Fibroblast of lung (primary cell): Measurements from ENCODE around the gene ABCC8. TPM values are rescaled to one million over a fixed set of nuclear protein-coding genes. Genes with fewer than 3 reads are reported as not detected.
A peak's percentile ranks its signal among the peaks of the same experiment; 100 is the strongest.

Experiments
- DNase-seq, 2 donors: peaks; one replicate each; pipeline versions ENCODE4 v3.0.0 to v3.0.0-alpha.2; 2010; ENCODE audit warnings: low read depth in 2 of 2
- H2AFZ ChIP-seq: 2 replicates; pipeline ENCODE4 v1.5.1; 2012; ENCODE audit warnings: low read length, control low read depth, inconsistent platforms
- H3K27ac ChIP-seq: 2 replicates; pipeline ENCODE4 v1.5.1; 2011; ENCODE audit warnings: low read length, control low read depth; ENCODE audit not compliant: insufficient read depth
- H3K27me3 ChIP-seq: 2 replicates; pipeline ENCODE4 v1.5.1; 2011; ENCODE audit warnings: mild to moderate bottlenecking, low read length; ENCODE audit not compliant: control insufficient read depth, insufficient read depth
- H3K36me3 ChIP-seq: 2 replicates; pipeline ENCODE4 v1.5.1; 2011; ENCODE audit warnings: low read length; ENCODE audit not compliant: control insufficient read depth, insufficient read depth
- H3K4me1 ChIP-seq: 2 replicates; pipeline ENCODE4 v1.5.1; 2011; ENCODE audit warnings: low read length; ENCODE audit not compliant: control insufficient read depth, insufficient read depth; ENCODE audit errors: extremely low read depth
- H3K4me2 ChIP-seq: 2 replicates; pipeline ENCODE4 v1.5.1; 2011; ENCODE audit warnings: low read length, control low read depth; ENCODE audit not compliant: insufficient read depth; ENCODE audit errors: extremely low read depth
- H3K4me3 ChIP-seq, 4 experiments: fragments of 200-600 bp in 1 of 4; sonication (generic) in 1 of 4; replicated peaks in 1 of 4; 2 replicates each; pipeline ENCODE4 v1.5.1; 2011 to 2016; ENCODE audit warnings: low read length in 4 of 4, low read depth in 3 of 4, mild to moderate bottlenecking in 3 of 4, control low read depth in 2 of 4, inconsistent platforms in 1 of 4, mixed read lengths in 1 of 4; ENCODE audit not compliant: insufficient read depth in 1 of 4; ENCODE audit errors: control extremely low read depth in 1 of 4
- H3K79me2 ChIP-seq: 2 replicates; pipeline ENCODE4 v1.5.1; 2012; ENCODE audit warnings: mild to moderate bottlenecking, low read length, inconsistent platforms; ENCODE audit not compliant: control insufficient read depth, insufficient read depth
- H3K9ac ChIP-seq: 2 replicates; pipeline ENCODE4 v1.5.1; 2011; ENCODE audit warnings: mild to moderate bottlenecking, low read length, control low read depth; ENCODE audit not compliant: insufficient read depth
- H3K9me3 ChIP-seq: 2 replicates; pipeline ENCODE4 v1.5.1; 2012; ENCODE audit warnings: low read depth, low read length; ENCODE audit not compliant: control insufficient read depth, insufficient read depth
- H4K20me1 ChIP-seq: 2 replicates; pipeline ENCODE4 v1.5.1; 2011; ENCODE audit warnings: low read length; ENCODE audit not compliant: control insufficient read depth, insufficient read depth; ENCODE audit errors: extremely low read depth
- EZH2 ChIP-seq: IDR thresholded peaks from 2 replicates; pipeline ENCODE4 v1.5.1; 2012; ENCODE audit warnings: low read length, control low read depth, mild to moderate bottlenecking; ENCODE audit errors: missing control alignments
- polyA plus RNA-seq, 2 donors: library from polyadenylated mRNA; depleted of rRNA in 1 of 2; stranded (reverse) in 1 of 2; unstranded in 1 of 2; fragments of >200 nt; gene quantifications; 2 replicates each; pipeline ENCODE4 v1.2.1, GENCODE V29; 2011 to 2012; ENCODE audit warnings: missing spikeins in 1 of 2
- total RNA-seq: library from RNA; depleted of rRNA; stranded (reverse); fragments of >200 nt; gene quantifications from 2 replicates; pipeline ENCODE4 v1.2.1, GENCODE V29; 2014
- TF ChIP-seq, protein P1 (sequence below), 2 donors: IDR thresholded peaks in 1 of 2; conservative IDR thresholded peaks in 1 of 2; 1 replicate in 1 of 2; 2 replicates in 1 of 2; pipeline ENCODE4 v1.5.1; 2011 to 2012; ENCODE audit warnings: low read length in 2 of 2, control low read depth in 1 of 2, inconsistent platforms in 1 of 2, low read depth in 1 of 2, mild to moderate bottlenecking in 1 of 2

Gene ABCC8
- total and polyA plus RNA-seq, 2 donors (not counting 1 experiment from before 2014, with no cell fraction given) = not detected

DNA sequence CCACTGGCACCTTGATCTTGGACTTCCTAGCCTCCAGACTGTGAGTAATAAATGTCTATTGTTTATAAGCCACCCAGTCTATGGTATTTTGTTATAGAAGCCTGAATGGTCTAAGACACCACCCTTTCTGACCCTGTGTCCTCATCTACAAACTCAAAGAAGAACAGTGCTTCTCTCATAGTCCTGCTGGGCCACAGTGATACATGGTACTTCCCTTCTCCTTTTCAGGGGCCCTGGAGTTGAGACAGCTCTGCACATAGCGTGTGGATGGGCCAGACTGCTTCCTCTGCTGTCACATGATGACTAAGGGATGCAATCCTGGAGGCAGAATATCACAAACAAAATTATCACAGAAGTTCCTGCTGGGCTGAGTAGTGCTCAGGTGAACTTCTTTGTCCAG, 93.2 kb downstream of the ABCC8 start:
- Histone ChIP-seq H3K9ac (no peak overlapping the region), H3K36me3 (no peaks in the 10 kb centered on the region), H2AFZ (no peak overlapping the region), H3K4me3 (no peak overlapping the region), H3K27ac (no peak overlapping the region), H3K27me3 (no peaks in the 10 kb centered on the region), H3K79me2 (no peaks in the 10 kb centered on the region), H4K20me1 (no peaks in the 10 kb centered on the region), H3K4me1 (no peaks in the 10 kb centered on the region), H3K4me2 (no peak overlapping the region), H3K9me3 (no peaks in the 10 kb centered on the region)
- no peak for DNase-seq
- no peak for TF ChIP-seq EZH2
- TF ChIP-seq, protein P1, sequence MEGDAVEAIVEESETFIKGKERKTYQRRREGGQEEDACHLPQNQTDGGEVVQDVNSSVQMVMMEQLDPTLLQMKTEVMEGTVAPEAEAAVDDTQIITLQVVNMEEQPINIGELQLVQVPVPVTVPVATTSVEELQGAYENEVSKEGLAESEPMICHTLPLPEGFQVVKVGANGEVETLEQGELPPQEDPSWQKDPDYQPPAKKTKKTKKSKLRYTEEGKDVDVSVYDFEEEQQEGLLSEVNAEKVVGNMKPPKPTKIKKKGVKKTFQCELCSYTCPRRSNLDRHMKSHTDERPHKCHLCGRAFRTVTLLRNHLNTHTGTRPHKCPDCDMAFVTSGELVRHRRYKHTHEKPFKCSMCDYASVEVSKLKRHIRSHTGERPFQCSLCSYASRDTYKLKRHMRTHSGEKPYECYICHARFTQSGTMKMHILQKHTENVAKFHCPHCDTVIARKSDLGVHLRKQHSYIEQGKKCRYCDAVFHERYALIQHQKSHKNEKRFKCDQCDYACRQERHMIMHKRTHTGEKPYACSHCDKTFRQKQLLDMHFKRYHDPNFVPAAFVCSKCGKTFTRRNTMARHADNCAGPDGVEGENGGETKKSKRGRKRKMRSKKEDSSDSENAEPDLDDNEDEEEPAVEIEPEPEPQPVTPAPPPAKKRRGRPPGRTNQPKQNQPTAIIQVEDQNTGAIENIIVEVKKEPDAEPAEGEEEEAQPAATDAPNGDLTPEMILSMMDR (conservative IDR thresholded peaks at IDR 0.05 in 1 of 2, IDR thresholded peaks at IDR 0.05 in 1 of 2; ENCODE audit: low read depth in 1 of 2, low read length in 2 of 2) = no peak

DNA sequence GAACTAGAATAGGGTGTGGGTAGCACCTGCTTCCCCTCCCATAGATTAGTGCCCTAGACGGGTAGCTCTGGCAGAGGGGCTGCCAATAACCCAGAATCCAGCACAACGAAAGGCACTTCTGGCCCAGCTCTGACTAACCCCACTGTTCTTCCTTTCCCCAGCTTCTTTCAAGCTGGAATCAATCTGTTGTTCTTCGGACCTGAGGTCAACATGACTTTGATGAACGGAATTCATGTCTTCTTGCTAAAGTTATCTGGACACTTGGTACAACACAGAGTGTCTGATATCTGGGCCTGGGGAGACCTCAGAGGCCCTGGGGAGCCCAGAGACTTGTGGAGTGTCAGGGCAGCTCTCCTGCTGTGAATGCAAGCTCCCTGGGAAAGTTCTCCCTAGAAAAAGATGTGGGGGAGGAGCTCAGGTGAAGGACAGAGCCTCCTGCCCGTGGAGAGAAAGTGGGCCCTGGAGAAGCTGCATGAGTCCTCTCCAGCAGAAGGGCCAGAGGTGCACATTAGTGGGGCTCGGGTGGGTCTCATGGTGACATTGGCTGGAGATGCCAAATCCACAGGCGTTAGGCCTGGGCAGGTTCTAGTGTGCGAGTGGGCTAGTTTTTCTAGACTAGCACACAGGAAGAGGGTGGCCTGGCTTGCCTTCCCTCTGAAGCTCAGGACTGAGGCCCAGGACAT, 94.5 kb downstream of the ABCC8 start:
- DNase-seq = peak in 1 of 2 donors; percentile 12

DNA sequence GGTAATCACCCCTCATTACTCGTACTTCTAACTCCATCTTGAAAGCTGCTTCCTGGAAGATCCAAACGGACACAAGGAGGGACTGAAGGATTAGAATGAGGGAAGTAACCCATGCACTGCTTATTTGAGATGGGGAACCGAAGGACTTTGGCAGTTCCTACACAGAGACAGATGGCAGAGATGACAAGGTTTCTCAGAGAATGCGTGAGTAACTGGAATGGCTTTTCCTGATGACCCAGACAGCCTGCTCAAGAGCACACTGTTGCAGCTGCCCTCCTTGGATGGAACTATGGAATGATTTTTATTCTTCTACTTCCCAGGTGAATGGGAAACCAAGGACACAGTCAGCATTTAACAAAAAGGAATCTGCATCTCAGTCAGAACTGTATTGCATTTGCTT, 95.5 kb downstream of the ABCC8 start:
- H3K4me3 ChIP-seq = no peak overlapping the region
- H3K4me1 ChIP-seq = no peaks in the 10 kb centered on the region
- H3K36me3 ChIP-seq = no peaks in the 10 kb centered on the region
- H2AFZ ChIP-seq = no peak overlapping the region
- DNase-seq = peak in 1 of 2 donors; percentile 54
- no peaks in the 10 kb centered on the region for H4K20me1 ChIP-seq
- H3K79me2 ChIP-seq = no peaks in the 10 kb centered on the region
- H3K27ac ChIP-seq = no peak overlapping the region
- no peak overlapping the region for H3K4me2 ChIP-seq
- no peak for TF ChIP-seq EZH2
- TF ChIP-seq, protein P1 (conservative IDR thresholded peaks at IDR 0.05 in 1 of 2, IDR thresholded peaks at IDR 0.05 in 1 of 2; ENCODE audit: low read depth in 1 of 2, low read length in 2 of 2) = no peak
- H3K9ac ChIP-seq = no peak overlapping the region
- H3K9me3 ChIP-seq = no peaks in the 10 kb centered on the region
- no peaks in the 10 kb centered on the region for H3K27me3 ChIP-seq

More for the DNA sequence above, 94.5 kb downstream of the ABCC8 start:
- H3K27ac ChIP-seq = no peak overlapping the region
- no peaks in the 10 kb centered on the region for H3K9me3 ChIP-seq
- no peaks in the 10 kb centered on the region for H3K4me1 ChIP-seq
- no peak overlapping the region for H3K9ac ChIP-seq
- H2AFZ ChIP-seq = no peak overlapping the region
- TF ChIP-seq, protein P1 (conservative IDR thresholded peaks at IDR 0.05 in 1 of 2, IDR thresholded peaks at IDR 0.05 in 1 of 2; ENCODE audit: low read depth in 1 of 2, low read length in 2 of 2) = no peak
- TF ChIP-seq EZH2 = no peak
- H3K36me3 ChIP-seq = no peaks in the 10 kb centered on the region
- H3K4me2 ChIP-seq = no peak overlapping the region
- H3K27me3 ChIP-seq = no peaks in the 10 kb centered on the region
- H3K4me3 ChIP-seq = no peak overlapping the region
- no peaks in the 10 kb centered on the region for H3K79me2 ChIP-seq
- no peaks in the 10 kb centered on the region for H4K20me1 ChIP-seq
